ENCODE results near the gene DENND5A. TPM values are rescaled to one million over a fixed set of nuclear protein-coding genes. Genes with fewer than 3 reads are reported as not detected.

Gene DENND5A
- total RNA-seq, 2 experiments from 2014 or later, result 40.6 to 44.3 TPM

DNA sequence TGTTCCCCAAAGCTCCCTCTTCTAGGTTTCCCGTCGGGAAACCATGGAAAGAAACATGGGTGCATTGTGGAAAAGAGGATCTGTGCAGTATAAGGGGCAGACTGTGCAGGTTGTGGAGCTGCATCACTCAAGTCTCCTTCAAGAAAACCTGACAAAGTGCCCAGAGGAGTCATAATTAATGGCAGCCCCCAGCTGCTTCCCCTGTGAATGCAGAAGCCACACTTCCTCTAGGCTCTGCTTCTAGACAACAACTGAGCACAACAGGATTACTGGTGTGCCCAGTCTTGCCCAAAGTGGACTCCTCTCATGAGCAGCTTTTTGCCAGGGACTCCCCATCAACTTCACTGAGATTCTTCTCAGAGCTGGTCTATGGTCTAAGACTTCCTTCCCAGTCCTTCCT is 131.2 kb downstream of the DENND5A start:
- Mint-ChIP-seq H3K27ac (no peak overlapping the region), H3K4me1 (ENCODE audit: low read depth) (peaks cover 4% of the 10 kb centered on the region), H3K27me3 (no peaks in the 10 kb centered on the region), H3K36me3 (ENCODE audit: low read depth) (no peaks in the 10 kb centered on the region), H3K4me3 (no peak overlapping the region), H3K9me3 (no peaks in the 10 kb centered on the region)
- ChIA-PET CTCF (interaction anchor here (1.6 to 2.0 kb wide), 2 partner anchors 219 to 373 kb away, joined by 6 to 7 read pairs; no protein-coding TSS in a partner anchor), POLR2A (interaction anchor here (1.0 to 1.4 kb wide), 2 partner anchors 141 to 445 kb away, joined by 3 read pairs; no protein-coding TSS in a partner anchor)
- no peak for TF ChIP-seq CTCF (IDR thresholded peaks at IDR 0.05)
- DNase-seq (no peak), ATAC-seq (no peak)
- intact Hi-C loops (cut with micrococcal nuclease), result loop anchor here (10.0 kb wide), 1 partner anchor 219 kb away; the partner anchor contains the start of gene AKIP1

DNA sequence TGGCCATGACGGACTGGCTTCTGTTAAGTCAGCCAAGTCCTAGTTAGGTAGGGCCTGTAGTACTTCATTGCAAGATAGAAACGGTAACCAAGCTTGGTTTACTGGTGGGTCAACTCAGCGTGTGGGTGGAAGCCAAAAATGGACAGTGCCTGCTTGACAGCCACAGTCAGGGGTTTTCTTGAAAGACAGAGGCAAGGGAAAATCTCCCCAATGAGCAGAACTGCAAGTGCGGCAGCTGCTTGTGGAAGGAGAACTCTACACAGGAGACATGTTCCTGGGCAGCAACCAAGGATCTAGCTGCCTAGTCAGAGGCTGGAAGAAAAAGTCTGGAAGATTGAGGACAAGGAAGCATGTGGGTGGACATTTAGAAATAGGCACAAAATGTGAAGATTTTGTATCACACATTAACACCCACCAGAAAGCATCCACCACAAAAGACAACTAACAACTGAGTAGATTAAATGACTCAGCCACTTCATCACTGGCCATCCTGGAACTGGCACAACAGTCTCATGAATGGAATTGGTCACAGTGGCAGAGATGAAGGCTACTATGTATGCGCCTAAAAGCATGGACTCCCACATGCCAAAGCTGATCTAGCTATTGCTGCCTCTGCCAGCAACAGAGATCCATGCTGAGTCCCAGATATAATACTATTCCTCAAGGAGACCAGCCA is 132.8 kb downstream of the DENND5A start:
- intact Hi-C loops (cut with micrococcal nuclease), result loop anchor here (10.0 kb wide), 1 partner anchor 218 kb away; the partner anchor contains the start of gene AKIP1
- POLR2A ChIA-PET, result interaction anchor here (1.4 kb wide), 1 partner anchor 140 kb away, joined by 3 read pairs; no protein-coding TSS in a partner anchor
- Mint-ChIP-seq H3K27me3 (no peaks in the 10 kb centered on the region), H3K27ac (no peak overlapping the region), H3K4me3 (no peak overlapping the region), H3K9me3 (no peaks in the 10 kb centered on the region), H3K36me3 (ENCODE audit: low read depth) (no peaks in the 10 kb centered on the region), H3K4me1 (ENCODE audit: low read depth) (no peaks in the 10 kb centered on the region)
- TF ChIP-seq CTCF (IDR thresholded peaks at IDR 0.05), result no peak
- ATAC-seq (no peak), DNase-seq (no peak)
- CTCF ChIA-PET, result interaction anchor here (2.0 kb wide), 1 partner anchor 217 kb away, joined by 7 read pairs; no protein-coding TSS in a partner anchor

GRCh38 chr11:9130297-9130696 is 134.9 kb downstream of the DENND5A start:
- ChIA-PET POLR2A (no interaction called here), CTCF (interaction anchor here (0.6 to 2.4 kb wide), 5 partner anchors 8 to 171 kb away, joined by 3 to 20 read pairs (median 4); no protein-coding TSS in a partner anchor)
- no peak for DNase-seq
- Mint-ChIP-seq H3K4me3 (no peak overlapping the region), H3K9me3 (no peaks in the 10 kb centered on the region), H3K27ac (no peak overlapping the region), H3K4me1 (ENCODE audit: low read depth) (peaks cover 5% of the 10 kb centered on the region), H3K36me3 (ENCODE audit: low read depth) (no peaks in the 10 kb centered on the region), H3K27me3 (no peaks in the 10 kb centered on the region)
- no peak for ATAC-seq
- intact Hi-C loops (cut with micrococcal nuclease), result loop anchor here (10.0 kb wide), 1 partner anchor 215 kb away; the partner anchor contains the start of gene AKIP1
- no peak for TF ChIP-seq CTCF (IDR thresholded peaks at IDR 0.05)

DNA sequence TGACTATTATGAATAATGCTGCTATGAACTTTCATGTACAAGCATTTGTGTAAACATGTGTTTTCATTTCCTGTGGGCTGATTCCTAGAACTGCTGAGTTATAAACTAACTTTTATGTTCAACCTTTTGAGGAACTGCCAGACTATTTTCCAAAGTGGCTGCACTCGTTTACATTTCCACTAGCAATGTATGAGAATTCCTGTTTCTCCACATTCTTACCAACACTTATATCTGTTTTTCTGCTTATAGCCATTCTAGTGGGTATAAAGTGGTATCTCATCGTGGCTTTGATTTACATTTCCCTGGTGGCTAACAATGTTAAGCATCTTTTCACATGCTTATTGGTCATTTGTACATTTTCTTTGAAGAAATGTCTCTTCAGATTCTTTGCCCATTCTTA is 138.5 kb downstream of the DENND5A start:
- POLR2A ChIA-PET, result interaction anchor here (0.6 kb wide), 1 partner anchor 69 kb away, joined by 3 read pairs; no protein-coding TSS in a partner anchor
- Mint-ChIP-seq H3K4me1 (ENCODE audit: low read depth) (peaks cover 5% of the 10 kb centered on the region), H3K9me3 (no peaks in the 10 kb centered on the region), H3K36me3 (ENCODE audit: low read depth) (no peaks in the 10 kb centered on the region), H3K27me3 (no peaks in the 10 kb centered on the region), H3K4me3 (no peak overlapping the region), H3K27ac (no peak overlapping the region)
- CTCF ChIA-PET, result interaction anchor here (1.0 kb wide), 1 partner anchor 11 kb away, joined by 5 read pairs; no protein-coding TSS in a partner anchor
- no peak for TF ChIP-seq CTCF (IDR thresholded peaks at IDR 0.05)
- DNase-seq (no peak), ATAC-seq (no peak)
- intact Hi-C loops (cut with micrococcal nuclease), result no loop called here

Measured in activated CD8-positive, alpha-beta T cell treated with anti-CD3 and anti-CD28 coated beads for 36 hours (primary cell).